GM18502 (cell line): ENCODE measurements around the gene ALOXE3.
"Not testable (repeated sequence)": the region's sequence is repeated elsewhere in the genome, so short reads cannot be mapped to it uniquely, and the experiment has no call there.

ENCODE experiments used
- ATAC-seq: cut with Tn5 transposase; IDR thresholded peaks from one replicate; pipeline ENCODE4 v1.9.1; 2021; ENCODE audit warnings: mild to moderate bottlenecking; ENCODE audit not compliant: unreplicated experiment, poor library complexity

ALOXE3 gene

DNA sequence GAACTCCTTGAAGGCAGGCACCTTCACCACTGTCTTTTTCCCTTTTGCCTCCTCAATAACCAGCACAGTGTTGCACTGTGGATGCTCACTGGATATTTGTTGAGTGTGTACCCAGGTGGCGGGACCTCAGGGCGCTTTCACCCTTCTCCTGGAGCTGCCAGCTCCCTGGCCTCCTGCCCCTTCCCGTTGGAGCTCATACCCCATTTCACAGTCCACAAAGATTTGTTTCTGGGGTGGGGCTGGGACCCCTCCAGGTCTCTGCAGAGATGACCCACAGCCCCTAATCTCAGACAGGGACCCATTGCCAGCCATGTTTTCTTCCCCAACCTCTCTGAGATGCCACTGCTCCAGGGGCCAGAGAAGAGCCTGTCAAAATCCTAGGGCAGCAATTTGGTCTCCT lies 43.2 kb downstream of the ALOXE3 start:
- no peak for ATAC-seq

DNA sequence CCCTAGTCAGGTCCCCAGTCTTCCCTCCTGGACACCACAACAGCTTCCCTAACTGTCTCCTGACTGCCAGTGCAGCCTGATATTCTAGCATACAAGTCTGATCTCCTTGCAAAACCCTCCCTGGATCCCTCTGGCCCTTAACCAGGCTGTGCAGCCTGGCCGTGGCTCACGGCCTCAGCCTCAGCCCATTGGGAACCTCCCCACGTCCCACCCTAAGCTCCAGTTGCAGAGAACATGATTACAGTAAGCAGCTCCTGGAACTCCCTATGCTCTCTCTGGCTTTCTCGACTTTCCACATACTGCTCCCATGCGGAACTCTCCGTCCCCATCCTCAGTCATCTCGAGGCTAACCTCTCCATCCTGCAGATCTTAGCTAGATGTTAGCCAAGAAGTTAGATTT lies 43.8 kb downstream of the ALOXE3 start:
- ATAC-seq: no peak

DNA sequence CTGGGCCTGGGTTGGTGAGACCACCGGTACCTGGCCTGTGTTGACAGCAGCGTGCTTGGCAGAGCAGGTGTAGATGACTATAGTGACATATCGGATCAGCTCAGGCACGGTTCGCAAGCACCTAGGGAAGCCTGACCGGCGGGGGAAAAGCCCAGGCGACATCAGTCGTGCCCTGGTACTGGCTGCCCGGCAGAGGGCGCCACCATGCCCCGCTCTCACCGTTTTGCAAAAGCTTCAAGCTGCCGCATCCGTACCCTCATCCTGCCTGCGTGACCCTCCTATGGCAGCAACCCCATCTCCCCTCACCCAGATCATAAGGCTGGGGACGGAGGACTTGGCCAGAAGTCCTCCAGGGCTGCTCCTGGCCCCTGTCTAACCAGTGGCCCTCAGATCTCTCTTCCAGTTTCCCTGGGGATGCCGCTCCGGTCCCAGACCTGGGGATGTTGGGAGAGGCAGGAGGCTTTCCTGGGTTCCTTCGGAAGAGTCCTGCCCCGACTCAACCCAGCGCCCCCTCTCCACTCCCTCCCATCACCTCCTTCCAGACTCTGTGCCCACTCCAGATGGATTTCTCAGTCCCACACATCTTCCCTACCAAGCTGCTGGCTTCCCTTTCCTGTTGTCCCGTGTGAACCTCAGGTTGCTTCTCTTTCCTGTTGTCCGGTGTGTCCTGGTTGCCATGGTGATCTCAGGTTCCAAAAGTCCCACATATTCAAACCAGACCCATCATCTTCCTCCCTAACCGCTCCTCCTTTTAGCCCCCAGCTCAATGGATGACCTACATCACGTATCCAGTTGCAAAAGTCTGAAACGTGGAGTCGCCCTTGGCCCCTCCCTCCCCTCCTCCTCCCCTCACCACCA lies 44.5 kb downstream of the ALOXE3 start:
- no peak for ATAC-seq

DNA sequence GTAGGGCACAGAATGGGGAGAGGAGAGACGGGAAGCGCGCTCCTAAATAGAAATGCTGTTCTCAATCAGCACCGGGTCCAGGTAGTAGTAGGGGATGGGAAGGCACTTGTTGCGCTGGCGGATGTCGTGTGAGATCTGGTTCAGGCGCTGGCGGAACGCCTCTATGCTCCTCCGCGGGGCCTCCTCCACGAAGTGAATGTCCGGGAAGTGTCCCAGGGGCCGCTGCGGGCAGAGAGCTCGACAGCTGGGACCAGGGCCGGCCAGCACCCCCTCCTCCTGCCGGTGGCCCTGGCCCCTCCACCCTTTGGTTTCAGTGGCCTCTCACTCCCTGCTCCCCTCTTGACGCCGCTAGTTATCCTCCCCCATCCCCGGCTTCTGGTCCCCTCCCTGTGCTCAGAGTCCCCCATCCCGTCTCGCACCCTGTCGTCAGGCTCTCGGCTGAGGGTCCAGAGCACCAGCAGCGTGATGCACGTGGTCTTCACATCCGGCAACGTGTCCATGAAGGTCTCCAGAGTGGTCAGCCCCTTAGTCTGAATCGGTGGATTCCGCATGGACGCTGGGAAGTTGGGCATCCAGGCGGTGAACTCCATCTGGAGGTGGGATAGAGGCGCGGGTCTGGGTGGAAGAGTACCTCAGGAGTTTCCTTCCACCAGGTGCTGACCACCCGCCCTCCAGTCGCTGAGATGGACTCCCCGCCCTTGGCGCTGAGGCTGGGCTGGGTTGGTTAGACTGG lies 45.4 kb downstream of the ALOXE3 start:
- no peak for ATAC-seq

DNA sequence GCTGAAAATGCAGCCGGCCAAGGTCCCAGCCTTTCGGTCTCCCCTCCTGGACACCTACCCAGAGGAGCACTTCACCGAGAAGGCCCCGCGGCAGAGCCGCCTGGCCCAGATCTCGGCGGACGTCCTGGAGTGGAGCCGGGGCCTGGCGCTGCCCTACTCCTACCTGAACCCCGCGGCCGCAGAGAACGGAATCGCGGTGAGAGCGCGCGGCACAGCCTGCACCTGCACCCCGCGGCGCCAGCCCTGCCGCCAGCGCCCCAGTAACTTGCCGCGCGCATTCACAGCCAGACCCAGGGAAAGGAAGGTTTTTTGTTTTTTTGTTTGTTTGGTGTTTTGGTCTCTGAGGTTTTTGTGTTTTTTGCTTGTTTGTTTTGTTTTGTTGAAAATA lies 46.0 kb downstream of the ALOXE3 start:
- no peak for ATAC-seq

DNA sequence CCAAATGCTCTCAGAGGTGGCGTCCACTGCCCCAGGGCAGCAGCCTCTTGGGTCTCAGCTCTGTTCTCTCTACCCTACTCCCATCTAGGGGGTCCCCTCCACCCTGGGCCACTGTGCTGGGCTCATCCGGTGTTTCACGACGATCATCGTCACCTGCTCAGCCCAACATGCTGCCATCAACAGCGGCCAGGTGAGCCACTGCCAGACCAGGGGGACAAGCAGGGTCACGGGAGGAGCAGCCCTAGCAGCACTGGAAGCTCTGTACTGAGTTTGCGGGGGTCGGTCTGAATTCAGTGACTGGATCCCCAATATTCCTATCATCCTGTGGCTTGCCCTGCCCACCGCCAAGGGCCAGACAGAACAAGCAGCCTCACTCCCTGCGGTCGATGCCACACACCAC lies 46.8 kb downstream of the ALOXE3 start:
- no peak for ATAC-seq

DNA sequence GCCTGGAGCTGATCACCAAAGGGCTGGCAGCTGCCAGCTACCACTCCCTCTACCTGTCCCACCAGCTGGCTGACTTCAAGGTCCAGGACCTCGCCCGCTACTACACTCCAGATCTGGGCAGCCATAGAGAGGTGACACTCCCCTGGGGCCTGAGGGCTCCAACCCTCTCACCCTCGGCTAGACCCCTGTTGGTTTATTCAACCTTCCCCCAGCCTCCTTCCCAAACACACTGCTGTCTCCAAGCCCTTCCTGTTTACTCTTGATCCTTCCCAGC lies 48.8 kb downstream of the ALOXE3 start:
- no peak for ATAC-seq

DNA sequence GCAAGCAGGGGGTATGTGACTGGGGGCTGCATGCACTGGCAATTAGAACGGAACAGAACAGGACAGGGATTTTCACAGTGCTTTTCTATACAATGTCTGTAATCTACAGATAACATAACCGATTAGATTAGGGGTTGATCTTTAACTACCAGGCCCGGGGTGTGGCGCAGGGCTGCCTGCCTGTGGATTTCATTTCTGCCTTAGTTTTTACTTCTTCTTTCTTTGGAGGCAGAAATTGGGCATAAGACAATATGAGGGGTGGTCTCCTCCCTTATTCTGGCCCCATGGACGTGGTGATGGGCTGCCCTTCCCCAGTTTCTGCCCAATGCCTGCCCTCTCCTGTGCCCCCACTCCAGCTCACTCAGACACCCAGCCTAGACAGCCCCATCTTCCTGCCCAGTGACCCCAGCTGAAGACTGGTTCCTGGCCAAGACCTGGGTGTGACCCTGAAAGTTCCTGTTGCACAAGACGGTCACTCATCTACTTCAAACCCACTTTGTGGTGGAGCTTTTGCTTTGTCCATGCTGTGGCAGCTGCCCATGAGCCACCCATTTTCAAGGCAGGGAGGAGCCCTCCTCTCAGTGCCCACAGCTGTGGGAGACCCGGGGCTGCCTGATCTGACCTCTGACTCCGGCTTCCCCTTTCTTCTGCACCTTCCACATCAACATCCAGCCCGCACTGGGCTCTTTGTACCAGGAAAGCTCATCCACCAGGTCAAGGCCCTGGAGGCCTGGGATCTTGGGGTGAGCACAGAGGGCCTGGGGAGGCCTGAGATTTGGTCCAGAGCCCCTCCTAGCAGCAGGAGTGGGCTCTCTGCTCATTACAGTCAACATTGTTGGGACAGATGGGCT lies 49.4 kb downstream of the ALOXE3 start:
- ATAC-seq: no peak

DNA sequence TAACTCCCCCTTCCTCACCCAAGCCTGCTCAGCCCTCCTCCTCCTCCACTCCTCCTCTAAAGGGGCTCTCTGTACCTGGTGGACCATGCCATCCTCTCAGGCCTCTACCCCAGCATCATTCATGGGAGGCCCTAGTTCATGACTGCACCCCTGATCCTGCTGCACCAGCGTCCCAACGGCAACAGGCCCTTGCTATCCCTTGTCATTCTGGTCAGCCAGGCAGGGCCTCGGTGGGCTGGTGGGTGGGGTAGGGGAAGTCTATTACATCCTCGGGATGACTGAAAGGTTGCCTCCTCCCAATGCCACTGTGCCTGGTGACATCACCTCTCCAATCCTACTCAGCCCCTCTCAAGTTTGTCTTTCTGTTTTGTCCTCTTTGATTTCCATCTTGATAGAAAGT lies 50.5 kb downstream of the ALOXE3 start:
- no peak for ATAC-seq

DNA sequence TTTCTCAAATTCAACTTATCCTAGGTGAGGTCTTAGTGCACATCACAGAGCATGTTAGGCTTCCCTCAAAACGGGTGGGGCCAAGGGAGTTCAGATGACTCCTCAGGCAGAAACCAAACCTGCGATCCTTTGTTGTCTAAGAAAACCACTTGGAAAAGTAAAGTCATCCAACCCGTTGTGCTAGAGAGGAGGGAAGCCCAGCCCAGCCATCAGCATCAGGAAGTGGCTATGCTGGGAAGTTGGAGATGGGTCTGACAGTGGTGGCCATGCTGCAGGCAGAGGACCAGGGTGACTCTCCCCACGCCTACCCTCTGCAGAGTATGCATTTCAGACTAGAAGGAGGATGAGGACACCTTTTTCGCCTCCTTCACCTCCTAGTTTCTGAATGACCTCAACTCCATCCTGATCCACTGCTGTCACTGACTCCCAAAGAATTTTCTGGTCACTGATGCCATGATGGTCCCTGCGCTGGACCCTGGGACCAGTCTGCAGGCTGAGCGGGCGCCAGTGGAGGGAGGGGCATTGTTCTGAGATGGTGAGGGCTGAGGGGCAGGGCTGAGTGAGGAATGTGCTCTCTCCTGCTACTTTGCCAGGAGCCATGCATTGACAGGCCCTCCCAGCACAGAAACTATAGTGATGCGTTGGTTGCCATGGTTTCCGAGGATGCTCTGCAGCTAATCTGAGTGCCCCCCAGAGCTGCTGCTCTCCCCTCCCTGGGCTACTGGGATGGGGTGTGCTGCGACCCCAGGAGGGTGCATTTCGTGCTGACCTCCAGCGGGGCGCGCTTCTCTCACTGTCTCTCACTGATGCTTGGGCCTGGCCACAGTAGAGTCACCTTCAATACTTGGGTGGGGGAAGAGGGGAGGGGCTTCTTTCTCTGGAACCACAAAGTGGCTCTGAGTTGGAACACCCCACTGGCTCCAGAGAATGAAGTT lies 51.2 kb downstream of the ALOXE3 start:
- no peak for ATAC-seq

DNA sequence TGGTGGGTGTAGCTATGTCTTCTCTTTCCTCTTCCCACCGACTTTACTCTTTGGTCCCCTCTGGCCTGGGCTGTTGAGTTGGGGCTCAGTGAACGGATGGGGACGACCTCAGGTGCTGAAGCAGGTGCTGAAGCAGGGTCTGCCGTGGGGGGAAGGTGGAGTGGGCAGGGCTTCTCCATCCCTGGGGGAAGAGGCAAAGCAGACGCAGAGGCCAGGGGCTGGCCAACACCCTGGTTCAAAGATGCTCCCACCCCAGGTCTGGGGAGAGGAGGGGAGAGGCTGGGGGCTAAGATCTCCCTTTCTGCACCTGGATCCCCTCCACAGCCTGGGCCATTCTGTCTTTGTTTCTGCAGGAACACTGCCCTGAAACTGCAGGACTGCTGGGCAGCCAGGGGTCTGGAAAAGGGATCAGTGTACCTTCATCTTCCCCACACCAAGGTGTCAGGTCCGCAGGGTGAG lies 53.7 kb downstream of the ALOXE3 start:
- no peak for ATAC-seq

DNA sequence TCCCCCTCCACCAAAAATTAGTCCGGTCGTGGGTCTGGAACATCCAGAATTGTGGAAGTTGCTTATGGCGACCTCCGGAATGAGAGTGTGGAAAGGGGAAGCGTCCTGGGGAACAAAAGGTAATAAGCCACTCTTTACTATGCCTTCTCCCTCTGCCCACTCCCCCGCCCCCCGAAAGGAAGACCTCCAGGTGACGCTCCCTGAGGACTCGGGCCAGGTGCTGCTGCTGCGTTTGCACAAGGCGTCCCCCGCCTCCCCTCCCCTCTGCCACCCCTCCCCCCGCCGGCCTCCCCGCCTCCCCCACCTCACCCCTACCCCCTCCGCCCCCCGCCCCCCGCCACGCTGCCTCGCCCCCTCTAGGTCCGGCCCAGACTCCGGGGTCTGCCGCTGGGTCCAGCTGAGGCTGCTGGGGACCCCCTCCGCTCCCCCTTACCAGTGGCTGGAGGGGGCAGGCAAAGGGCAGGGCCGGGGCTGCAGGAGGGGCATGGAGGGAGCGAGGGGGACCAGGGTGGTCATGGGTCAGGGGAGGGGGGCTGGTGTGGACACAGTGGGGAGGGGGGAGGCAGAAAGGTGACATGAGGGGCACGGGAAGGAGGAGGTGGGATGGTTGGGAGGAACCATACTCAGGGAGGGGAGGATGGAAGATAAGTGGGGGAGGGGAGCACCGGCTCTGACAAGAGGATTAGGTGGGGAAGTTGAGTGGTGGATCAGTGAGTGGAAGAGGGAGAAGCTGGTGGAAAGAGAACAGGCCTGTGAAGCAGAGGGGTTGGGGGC lies 54.4 kb downstream of the ALOXE3 start:
- ATAC-seq: no peak

DNA sequence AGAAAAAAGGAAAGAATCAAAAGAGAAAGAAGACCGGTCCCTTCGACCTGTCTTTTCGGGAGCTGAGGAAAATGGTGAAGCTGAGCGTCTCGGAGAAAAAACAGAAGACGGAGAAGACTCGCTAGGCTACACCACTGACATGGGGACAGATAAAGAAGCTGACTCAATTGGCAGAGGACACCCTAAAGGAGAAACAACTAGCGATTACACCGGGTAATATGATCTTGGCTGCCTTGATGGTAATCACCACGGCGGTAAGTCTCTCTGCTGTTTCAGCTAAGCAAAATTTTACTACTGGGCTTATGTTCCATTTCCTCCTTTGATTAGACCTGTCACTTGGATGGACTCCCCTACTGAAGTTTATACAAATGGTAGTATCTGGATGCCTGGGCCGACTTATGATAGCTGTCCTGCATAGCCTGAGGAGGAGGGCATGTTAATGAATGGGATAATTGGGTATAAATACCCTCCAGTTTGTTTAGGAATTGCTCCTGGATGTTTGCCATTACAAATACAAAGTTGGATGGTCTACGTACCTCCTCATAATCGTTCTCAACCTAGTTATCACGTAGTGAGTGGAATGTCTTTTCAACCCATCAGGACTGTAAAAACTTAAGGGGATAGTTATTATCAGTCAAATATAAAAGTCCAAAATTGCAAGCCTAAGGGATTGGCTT lies 55.4 kb downstream of the ALOXE3 start:
- no peak for ATAC-seq

DNA sequence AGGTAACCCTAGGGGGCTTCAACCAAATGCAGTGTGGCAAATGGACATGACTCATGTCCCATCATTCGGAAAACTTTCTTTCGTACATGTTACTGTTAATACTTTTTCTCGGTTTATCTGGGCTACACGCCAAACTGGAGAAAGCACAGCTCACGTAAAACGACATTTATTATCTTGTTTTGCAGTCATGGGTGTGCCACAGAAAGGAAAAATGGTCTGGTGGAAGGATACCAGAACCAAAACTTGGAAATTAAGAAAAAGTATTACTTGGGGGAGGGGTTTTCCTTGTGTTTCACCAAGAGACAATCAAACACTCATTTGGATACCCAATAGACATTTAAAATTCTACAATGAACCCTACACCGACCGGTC lies 55.9 kb downstream of the ALOXE3 start:
- ATAC-seq: no peak

DNA sequence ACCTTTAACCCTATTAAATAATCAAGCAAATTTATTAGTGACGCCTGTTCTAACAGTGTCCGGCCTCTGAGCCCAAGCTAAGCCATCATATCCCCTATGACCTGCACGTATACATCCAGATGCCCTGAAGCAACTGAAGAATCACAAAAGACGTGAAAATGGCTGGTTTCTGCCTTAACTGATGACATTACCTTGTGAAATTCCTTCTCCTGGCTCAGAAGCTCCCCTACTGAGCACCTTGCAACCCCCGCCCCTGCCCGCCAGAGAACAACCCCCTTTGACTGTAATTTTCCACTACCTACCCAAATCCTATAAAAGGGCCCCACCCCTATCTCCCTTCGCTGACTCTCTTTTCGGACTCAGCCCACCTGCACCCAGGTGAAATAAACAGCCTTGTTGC lies 56.5 kb downstream of the ALOXE3 start:
- ATAC-seq: not testable (repeated sequence)

DNA sequence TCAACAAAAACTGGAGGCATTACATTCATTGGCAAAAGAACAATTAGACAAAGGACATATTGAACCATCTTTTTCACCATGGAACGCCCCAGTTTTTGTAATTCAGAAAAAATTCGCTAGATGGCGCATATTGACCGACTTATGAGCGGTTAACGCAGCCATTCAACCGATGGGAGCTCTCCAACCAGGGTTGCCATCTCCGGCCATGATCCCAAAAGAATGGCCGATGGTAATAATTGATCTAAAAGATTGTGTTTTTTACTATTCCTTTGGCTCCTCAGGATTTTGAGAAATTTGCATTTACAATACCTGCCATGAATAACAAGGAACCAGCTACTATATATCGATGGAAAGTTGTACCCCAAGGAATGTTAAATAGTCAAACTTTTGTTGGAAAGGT lies 58.0 kb downstream of the ALOXE3 start:
- ATAC-seq: no peak

DNA sequence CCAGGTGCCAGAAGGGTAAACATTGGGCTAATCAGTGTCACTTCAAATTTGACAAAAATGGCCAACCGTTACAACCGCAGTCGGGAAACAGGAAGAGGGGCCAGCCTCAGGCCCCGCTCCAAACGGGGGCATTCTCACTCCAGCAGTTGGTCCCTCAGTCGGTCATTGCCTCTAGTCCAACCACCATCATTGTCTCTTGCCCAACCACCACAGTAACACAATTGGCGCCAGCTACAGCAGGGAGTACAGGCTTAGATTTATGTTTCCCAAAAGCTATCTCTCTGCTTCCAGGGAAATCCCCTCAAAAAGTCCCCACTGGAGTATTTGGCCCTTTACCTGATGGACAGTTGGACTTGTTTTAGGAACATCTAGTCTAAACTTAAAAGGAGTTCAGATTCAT lies 59.2 kb downstream of the ALOXE3 start:
- no peak for ATAC-seq

DNA sequence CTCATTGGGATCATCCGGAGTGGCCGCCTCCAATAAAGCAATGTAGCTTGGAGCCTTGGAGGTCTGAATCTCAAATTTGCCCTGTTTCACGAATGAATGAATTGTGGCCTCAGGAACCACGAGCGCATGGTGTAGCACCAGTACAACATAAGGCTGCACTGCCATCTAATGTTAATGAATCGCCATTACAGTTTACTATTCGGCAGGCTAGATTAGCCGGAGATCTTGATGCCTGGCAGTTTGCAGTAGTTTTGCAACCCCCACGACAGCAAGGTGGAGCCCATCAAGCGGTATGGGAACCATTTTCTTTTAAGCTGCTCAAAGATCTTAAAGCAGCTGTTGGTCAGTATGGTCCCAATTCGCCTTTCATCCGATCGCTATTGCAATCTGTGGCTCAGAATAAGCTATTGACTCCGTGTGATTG lies 60.6 kb downstream of the ALOXE3 start:
- no peak for ATAC-seq
